ENCODE results near the gene CDSN.

DNA sequence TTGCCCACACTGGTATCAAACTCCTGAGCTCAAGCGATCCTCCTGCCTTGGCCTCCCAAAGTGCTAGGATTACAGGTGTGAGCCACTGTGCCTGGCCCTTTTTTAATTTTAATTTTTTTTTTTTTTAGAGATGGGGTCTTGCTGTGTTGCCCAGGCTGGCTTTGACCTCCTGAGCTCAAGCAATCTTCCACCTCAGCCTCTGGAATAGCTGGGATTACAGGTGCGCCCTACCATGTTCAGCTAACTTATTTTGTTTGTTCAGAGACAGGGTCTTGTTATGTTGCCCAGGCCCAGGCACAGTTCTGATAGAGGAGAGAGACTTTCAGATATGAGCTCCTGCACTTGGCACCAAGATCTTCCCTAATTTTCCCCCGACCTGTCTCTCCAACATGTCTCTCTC, 10.5 kb upstream of the CDSN start:
- TF ChIP-seq POLR2A (IDR thresholded peaks at IDR 0.05) (no peak), POLR2AphosphoS5 (IDR thresholded peaks at IDR 0.05) (no peak)
- TF ChIP-seq, protein P1, sequence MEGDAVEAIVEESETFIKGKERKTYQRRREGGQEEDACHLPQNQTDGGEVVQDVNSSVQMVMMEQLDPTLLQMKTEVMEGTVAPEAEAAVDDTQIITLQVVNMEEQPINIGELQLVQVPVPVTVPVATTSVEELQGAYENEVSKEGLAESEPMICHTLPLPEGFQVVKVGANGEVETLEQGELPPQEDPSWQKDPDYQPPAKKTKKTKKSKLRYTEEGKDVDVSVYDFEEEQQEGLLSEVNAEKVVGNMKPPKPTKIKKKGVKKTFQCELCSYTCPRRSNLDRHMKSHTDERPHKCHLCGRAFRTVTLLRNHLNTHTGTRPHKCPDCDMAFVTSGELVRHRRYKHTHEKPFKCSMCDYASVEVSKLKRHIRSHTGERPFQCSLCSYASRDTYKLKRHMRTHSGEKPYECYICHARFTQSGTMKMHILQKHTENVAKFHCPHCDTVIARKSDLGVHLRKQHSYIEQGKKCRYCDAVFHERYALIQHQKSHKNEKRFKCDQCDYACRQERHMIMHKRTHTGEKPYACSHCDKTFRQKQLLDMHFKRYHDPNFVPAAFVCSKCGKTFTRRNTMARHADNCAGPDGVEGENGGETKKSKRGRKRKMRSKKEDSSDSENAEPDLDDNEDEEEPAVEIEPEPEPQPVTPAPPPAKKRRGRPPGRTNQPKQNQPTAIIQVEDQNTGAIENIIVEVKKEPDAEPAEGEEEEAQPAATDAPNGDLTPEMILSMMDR (IDR thresholded peaks at IDR 0.05), result no peak

Data from gastroesophageal sphincter (tissue), 3 donors.